ENCODE data around the gene THY1. TPM values are rescaled to one million over a fixed set of nuclear protein-coding genes. Genes with fewer than 3 reads are reported as not detected.

THY1 gene
- total RNA-seq, 4 donors from 2014 or later, result 14.1 to 43.4 (median 30.6) TPM

DNA sequence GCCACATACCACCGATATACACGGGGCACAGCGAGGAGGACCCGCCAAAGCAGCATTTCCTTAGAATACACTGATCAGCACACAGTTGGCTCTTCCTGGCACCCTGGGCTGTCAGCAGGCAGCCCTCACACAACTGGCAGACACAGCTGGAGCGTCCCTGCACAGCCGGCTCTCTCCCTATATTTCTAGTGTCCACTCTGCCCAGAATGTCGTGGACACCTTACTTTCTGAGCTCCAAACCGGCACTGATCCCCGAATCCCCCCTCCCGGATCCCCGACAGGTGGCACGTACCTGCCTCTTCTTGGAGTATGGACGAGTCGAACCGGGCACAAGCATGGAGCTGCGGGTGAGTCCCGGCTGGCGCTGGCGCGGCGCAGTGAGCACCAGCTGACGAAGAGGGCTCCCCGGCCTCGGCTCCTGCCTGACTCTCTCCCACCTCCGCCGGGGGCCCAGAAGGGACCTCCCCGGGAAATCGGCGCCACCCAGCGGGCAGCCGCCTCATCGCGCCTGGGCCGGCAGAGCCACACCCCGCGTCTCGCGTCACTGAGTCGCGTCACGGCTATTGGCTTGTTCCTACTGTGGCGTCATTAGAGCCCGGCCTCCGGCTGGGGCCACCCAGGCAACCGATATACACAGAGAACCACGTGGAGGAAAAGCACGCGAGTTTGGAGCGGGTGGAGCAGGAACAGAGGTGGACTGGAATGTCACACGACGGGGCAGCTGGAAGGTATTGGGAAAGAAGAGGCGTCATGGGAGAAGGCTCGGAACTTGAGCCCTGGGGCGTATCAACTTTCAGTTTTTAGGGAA is 41.6 kb downstream of the THY1 start, which contains the start of gene USP2:
TSS of gene USP2 (minus strand) at position 510 of the 808 bp plus-strand sequence. CDS start 8,210 bp downstream, outside the sequence.
- intact Hi-C loops (cut with DNase I), result no loop called here
- WGBS, 2 donors, result 0 to 2% methylated on average over 14 to 27 of the region's 54 CpGs
- H3K4me1 ChIP-seq, result peaks cover 20 to 22% of the 10 kb centered on the region in 2 donors
- TF ChIP-seq, protein P1, sequence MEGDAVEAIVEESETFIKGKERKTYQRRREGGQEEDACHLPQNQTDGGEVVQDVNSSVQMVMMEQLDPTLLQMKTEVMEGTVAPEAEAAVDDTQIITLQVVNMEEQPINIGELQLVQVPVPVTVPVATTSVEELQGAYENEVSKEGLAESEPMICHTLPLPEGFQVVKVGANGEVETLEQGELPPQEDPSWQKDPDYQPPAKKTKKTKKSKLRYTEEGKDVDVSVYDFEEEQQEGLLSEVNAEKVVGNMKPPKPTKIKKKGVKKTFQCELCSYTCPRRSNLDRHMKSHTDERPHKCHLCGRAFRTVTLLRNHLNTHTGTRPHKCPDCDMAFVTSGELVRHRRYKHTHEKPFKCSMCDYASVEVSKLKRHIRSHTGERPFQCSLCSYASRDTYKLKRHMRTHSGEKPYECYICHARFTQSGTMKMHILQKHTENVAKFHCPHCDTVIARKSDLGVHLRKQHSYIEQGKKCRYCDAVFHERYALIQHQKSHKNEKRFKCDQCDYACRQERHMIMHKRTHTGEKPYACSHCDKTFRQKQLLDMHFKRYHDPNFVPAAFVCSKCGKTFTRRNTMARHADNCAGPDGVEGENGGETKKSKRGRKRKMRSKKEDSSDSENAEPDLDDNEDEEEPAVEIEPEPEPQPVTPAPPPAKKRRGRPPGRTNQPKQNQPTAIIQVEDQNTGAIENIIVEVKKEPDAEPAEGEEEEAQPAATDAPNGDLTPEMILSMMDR (IDR thresholded peaks at IDR 0.05), result peak; percentile 52 to 97 (median 88)
- TF ChIP-seq POLR2A (IDR thresholded peaks at IDR 0.05), result peak in 1 of 2 donors; percentile 81
- no peaks in the 10 kb centered on the region for H3K27me3 ChIP-seq
- H3K36me3 ChIP-seq, result no peaks in the 10 kb centered on the region
- H3K9me3 ChIP-seq, result no peaks in the 10 kb centered on the region
- H3K4me3 ChIP-seq (replicated peaks in 1 of 3), result peak within 1 kb of the TSS; percentile 8 to 29 (median 22)
- H3K27ac ChIP-seq, result peak within 1 kb of the TSS in 2 of 3 donors; percentile 60 to 63
- DNase-seq, result peak; percentile 98 to 99

DNA sequence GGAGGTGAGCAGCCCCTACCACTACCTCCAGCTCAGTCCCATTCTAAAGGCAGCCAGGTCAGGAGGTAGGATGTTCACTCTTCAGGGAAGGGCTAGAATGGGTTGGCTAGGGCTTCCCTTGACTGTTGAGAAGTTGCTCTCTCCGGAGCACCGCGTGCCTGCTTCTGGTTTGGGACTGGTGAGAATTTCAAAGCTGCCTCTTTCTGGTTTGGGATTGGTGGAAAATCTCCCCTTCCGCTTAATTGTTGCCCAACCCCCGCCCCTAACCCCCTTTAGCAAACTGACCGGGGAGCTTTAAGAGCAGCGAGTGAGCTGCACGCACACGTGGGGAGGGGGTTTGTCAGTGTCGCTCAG is 42.2 kb downstream of the THY1 start:
- intact Hi-C loops (cut with DNase I), result no loop called here
- no peaks in the 10 kb centered on the region for H3K36me3 ChIP-seq
- H3K4me3 ChIP-seq (replicated peaks in 1 of 3), result peak overlapping the region in 2 of 3 donors; percentile 8 to 29
- H3K27ac ChIP-seq, result peak overlapping the region in 1 of 3 donors; percentile 63
- no peaks in the 10 kb centered on the region for H3K27me3 ChIP-seq
- 0 to 11% methylated on average over 1 to 8 of the region's 10 CpGs for WGBS, 2 donors
- peaks cover 26 to 28% of the 10 kb centered on the region in 2 donors for H3K4me1 ChIP-seq
- no peak for TF ChIP-seq POLR2A (IDR thresholded peaks at IDR 0.05)
- TF ChIP-seq, protein P1 (IDR thresholded peaks at IDR 0.05), result no peak
- DNase-seq, result peak; percentile 31 to 35
- no peaks in the 10 kb centered on the region for H3K9me3 ChIP-seq

DNA sequence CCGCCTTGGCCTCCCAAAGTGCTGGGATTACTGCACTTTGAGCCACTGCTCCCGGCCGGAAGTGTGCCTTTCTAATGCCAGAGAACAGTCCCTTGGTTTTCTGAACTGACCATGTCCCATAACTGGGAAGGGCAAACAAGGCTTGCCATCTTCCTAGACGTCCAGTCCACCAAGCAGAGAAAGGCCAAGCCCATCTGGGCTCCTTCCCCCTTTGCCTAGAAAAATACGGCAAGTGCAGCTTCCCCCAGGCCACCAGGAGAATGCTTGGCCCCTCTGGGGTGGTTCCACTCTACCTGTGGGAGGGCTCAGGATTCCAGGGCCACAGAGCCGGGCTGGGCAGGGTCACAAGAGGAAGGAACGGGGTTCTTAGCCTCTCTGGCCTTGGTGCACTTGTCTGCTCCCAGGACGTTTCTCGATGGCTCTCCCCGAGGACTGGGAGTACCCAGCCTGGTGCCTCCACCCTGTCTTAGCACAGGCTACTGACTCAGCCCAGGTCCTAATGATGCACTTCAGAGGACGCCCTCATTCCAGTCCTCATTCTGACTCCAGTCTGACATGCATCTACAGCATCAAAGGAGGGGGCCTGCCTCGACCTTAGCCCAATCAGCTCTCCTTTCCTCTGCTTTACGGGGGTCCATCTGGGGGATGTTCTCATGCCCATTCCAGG is 42.7 kb downstream of the THY1 start:
- H3K4me1 ChIP-seq, result peaks cover 28 to 33% of the 10 kb centered on the region in 2 donors
- no peaks in the 10 kb centered on the region for H3K9me3 ChIP-seq
- TF ChIP-seq, protein P1 (IDR thresholded peaks at IDR 0.05), result no peak
- TF ChIP-seq POLR2A (IDR thresholded peaks at IDR 0.05), result no peak
- H3K27me3 ChIP-seq, result no peaks in the 10 kb centered on the region
- WGBS, 2 donors, result 77 to 80% methylated on average over 12 to 13 of the region's 13 CpGs
- intact Hi-C loops (cut with DNase I), result no loop called here
- DNase-seq, result no peak
- H3K27ac ChIP-seq, result no peak overlapping the region
- no peaks in the 10 kb centered on the region for H3K36me3 ChIP-seq
- peak overlapping the region in 1 of 3 donors; percentile 29 for H3K4me3 ChIP-seq (replicated peaks in 1 of 3)

DNA sequence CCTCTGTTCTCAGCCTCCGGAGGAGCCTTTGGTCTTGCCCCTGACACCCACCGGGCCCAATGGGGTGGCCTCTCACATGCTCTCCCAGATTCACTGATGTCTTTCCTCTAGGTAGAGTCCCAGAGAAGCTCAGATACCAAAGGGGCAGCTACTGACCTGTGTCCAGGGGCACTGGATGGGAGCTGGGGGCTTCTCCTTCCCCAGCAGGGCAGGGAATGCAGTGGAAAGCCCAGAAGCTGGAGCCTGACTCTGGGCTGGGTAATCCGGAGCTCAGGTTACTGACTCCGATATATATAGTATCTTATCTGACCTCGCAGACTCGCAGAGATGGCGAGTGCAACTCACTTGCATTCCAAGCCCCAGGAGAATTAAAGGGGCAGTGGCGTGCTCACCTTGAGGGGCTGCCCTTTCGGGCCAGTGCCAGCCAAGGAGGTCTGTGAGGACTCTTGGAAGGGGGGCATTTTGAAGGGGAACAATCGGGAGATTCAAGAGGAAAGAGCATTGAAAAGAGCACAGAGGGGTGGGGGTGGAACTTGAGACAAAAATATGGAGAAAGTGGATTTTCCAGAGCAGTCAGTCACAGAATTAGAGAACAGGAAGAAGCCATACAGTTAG is 44.0 kb downstream of the THY1 start:
- Histone ChIP-seq H3K27ac (no peak overlapping the region), H3K4me3 (replicated peaks in 1 of 3) (no peak overlapping the region), H3K4me1 (peaks cover 28 to 43% of the 10 kb centered on the region in 2 donors), H3K27me3 (no peaks in the 10 kb centered on the region), H3K9me3 (no peaks in the 10 kb centered on the region), H3K36me3 (no peaks in the 10 kb centered on the region)
- 77 to 79% methylated on average over 9 to 10 of the region's 10 CpGs for WGBS, 2 donors
- intact Hi-C loops (cut with DNase I), result no loop called here
- DNase-seq, result no peak
- TF ChIP-seq, protein P1 (IDR thresholded peaks at IDR 0.05), result no peak
- TF ChIP-seq POLR2A (IDR thresholded peaks at IDR 0.05), result no peak

All from thyroid gland (tissue), 4 donors.